Measurements from ENCODE around the gene PNPLA8.

Gene PNPLA8

GRCh38 chr7:108434010-108434409, 91.9 kb downstream of the PNPLA8 start:
- DNase-seq, result no peak

GRCh38 chr7:108431099-108431498, 94.8 kb downstream of the PNPLA8 start:
- no peak for DNase-seq

GRCh38 chr7:108430664-108431063, 95.3 kb downstream of the PNPLA8 start:
- DNase-seq, result no peak

- no peak for DNase-seq
Measured at GRCh38 chr7:108427766-108428165, 98.2 kb downstream of the PNPLA8 start.

DNA sequence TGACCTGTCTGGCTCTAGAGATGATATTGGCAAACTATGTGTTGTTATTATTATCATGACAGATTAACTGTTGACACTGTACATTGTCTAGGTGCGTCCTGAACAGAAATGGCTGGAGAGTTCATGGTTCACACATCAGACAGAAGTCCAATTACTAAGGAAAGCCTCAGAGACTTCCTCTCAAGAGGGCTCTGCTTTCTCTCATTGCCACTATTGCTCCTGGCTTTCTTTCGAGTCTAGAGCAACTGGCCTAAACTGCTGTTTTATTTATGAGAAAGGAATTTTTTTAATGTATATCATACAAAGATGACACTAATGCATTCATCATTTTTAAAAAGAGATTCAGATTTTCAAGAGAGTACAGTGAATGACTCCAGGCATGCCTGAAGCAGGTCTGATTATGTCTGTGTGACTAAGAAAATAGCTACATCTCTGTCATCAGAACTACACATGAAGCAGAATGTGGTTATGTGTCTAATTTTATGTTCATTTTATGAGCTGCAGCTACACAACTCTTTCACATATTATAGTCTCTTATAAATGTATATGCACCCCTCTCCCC, 100.1 kb downstream of the PNPLA8 start:
- no peak for DNase-seq

GRCh38 chr7:108424013-108424412, 101.9 kb downstream of the PNPLA8 start:
- no peak for DNase-seq

GRCh38 chr7:108423089-108423989, 102.6 kb downstream of the PNPLA8 start:
- DNase-seq, result no peak

- DNase-seq, result no peak
Measured at GRCh38 chr7:108421720-108422331, 104.1 kb downstream of the PNPLA8 start.
